ENCODE results near the gene RALGAPB.

The RALGAPB gene

DNA sequence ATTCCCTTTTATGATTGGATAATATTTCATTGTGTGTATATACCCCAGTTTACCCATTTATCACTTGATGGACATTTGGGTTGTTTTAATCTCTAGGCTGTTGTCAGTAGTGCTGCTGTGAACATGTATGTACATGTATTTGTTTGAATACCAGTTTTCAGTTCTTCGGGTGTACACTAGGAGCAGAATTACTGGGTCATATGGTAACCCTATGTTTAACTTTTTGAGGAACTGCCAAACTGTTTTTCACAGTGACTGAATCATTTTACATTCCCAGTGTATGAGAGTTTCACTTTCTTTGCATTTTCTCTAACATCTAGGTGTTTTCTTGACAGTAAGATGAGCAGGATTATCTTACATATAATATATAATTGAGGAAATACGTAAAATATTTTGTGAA, 63.7 kb downstream of the RALGAPB start:
- Histone ChIP-seq H3K27me3 (ENCODE audit: control insufficient read depth, insufficient read depth, low read length) (no peaks in the 10 kb centered on the region), H3K9ac (ENCODE audit: low read depth, low read length) (no peak overlapping the region), H3K36me3 (ENCODE audit: control insufficient read depth, insufficient read depth, low read length) (peaks cover 12% of the 10 kb centered on the region), H3K4me3 (ENCODE audit: low read depth, low read length) (no peak overlapping the region), H3K9me3 (ENCODE audit: control insufficient read depth, insufficient read depth, low read length) (no peaks in the 10 kb centered on the region), H3K4me1 (ENCODE audit: control insufficient read depth, insufficient read depth, low read length) (no peaks in the 10 kb centered on the region)

DNA sequence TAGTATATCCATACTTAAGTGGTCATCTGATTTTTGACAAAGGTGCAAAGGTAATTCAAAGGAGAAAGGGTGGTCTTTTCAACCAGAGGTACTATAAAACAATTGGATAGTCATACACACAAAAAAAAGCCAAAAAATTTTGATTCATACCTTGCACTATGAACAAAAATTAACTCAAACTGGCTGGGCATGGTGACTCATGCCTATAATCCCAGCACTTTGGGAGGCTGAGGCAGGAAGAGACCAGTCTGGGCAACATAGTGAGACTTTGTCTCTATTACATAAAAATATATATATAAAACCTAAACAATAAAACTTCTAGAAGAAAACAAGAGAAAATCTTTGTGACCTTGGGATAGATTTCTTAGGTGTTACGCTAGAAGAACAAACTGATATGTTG, 64.5 kb downstream of the RALGAPB start:
- Histone ChIP-seq H3K4me1 (ENCODE audit: control insufficient read depth, insufficient read depth, low read length) (no peaks in the 10 kb centered on the region), H3K36me3 (ENCODE audit: control insufficient read depth, insufficient read depth, low read length) (peaks cover 16% of the 10 kb centered on the region), H3K4me3 (ENCODE audit: low read depth, low read length) (no peak overlapping the region), H3K9ac (ENCODE audit: low read depth, low read length) (no peak overlapping the region), H3K9me3 (ENCODE audit: control insufficient read depth, insufficient read depth, low read length) (no peaks in the 10 kb centered on the region), H3K27me3 (ENCODE audit: control insufficient read depth, insufficient read depth, low read length) (no peaks in the 10 kb centered on the region)

DNA sequence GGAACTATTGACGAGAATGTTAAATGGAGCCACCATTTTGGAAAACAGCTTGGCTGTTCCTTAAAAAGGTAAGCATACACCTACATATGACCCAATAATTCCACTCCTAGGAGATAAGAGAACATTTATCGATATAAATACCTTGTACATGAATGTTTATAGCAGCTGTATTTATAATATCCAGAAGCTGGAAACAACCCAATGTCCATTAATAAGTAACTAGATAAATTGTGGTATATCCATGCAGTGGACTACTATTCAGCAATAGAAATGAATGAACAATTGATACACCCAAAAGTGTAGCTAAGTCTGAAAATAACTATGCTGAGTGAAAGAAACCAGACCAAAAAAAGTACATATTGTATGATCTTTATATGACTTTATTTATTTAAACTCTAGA, 66.1 kb downstream of the RALGAPB start:
- Histone ChIP-seq H3K27me3 (ENCODE audit: control insufficient read depth, insufficient read depth, low read length) (no peaks in the 10 kb centered on the region), H3K9ac (ENCODE audit: low read depth, low read length) (no peak overlapping the region), H3K36me3 (ENCODE audit: control insufficient read depth, insufficient read depth, low read length) (peaks cover 16% of the 10 kb centered on the region), H3K4me3 (ENCODE audit: low read depth, low read length) (no peak overlapping the region), H3K9me3 (ENCODE audit: control insufficient read depth, insufficient read depth, low read length) (no peaks in the 10 kb centered on the region), H3K4me1 (ENCODE audit: control insufficient read depth, insufficient read depth, low read length) (no peaks in the 10 kb centered on the region)

DNA sequence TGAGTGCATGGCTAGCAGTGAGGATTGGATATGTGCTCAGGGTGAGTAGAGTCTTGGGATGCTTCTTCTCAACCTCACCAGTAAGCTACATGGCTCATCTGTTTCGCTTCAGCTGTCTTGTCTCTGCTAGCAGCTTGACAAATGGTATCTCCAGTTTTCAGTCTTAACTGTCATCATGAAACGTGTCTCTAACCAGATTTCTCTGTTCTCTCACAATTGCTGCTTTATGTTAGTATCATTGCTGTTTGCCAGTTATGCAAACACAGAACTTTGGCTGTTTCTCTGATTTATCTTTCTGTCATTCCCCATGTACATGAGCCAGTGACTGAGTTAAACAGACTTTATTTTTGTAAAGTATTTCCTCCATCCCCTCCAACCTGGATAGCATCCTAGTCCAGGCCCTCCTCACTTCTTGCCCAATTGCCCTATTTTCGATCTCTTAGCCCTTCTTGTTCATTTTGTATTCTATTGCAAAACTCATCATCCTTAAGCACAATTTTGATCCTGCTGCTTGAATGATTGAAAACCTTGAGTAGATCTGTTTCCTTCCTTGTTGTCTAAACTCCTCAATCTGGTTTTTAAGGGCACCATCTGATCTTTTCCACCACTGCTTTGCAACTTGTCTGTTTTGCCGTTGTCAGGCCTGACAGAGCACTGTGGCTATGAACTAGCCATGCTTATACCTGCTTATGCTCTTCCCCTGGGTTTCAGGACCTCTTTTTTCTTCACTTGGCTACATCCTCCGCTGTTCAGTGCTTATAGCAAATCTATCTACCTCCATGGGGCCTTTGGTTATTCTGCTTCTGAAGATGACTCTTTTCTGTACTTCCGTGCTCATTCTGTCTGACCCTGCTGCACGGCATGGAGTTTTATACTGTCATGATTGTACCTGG, 70.6 kb downstream of the RALGAPB start:
- no peaks in the 10 kb centered on the region for H3K27me3 ChIP-seq (ENCODE audit: control insufficient read depth, insufficient read depth, low read length)
- no peak overlapping the region for H3K4me3 ChIP-seq (ENCODE audit: low read depth, low read length)
- peaks cover 6% of the 10 kb centered on the region for H3K36me3 ChIP-seq (ENCODE audit: control insufficient read depth, insufficient read depth, low read length)
- no peak overlapping the region for H3K9ac ChIP-seq (ENCODE audit: low read depth, low read length)
- H3K4me1 ChIP-seq (ENCODE audit: control insufficient read depth, insufficient read depth, low read length): no peaks in the 10 kb centered on the region
- no peaks in the 10 kb centered on the region for H3K9me3 ChIP-seq (ENCODE audit: control insufficient read depth, insufficient read depth, low read length)

DNA sequence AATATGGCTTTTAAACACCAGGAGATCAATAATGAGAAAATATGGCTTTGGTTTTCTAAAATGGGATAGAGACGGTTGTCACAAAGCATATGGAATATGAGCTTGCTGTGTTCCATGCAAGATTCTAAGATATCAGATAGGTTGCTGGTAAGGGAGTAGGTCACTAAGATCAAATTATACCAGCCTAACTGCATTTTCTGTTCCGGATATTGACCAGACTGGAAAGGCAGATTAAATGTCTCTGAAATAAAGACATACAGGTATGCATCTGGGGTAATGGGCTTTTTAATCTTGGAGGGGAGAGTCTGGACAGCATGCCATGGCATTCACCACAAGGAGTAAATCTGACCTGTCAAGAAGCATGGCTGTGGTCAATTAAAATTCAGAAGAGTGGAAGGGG, 73.1 kb downstream of the RALGAPB start:
- no peaks in the 10 kb centered on the region for H3K9me3 ChIP-seq (ENCODE audit: control insufficient read depth, insufficient read depth, low read length)
- H3K9ac ChIP-seq (ENCODE audit: low read depth, low read length): no peak overlapping the region
- H3K4me3 ChIP-seq (ENCODE audit: low read depth, low read length): no peak overlapping the region
- H3K36me3 ChIP-seq (ENCODE audit: control insufficient read depth, insufficient read depth, low read length): peaks cover 12% of the 10 kb centered on the region
- no peaks in the 10 kb centered on the region for H3K27me3 ChIP-seq (ENCODE audit: control insufficient read depth, insufficient read depth, low read length)
- H3K4me1 ChIP-seq (ENCODE audit: control insufficient read depth, insufficient read depth, low read length): no peaks in the 10 kb centered on the region

DNA sequence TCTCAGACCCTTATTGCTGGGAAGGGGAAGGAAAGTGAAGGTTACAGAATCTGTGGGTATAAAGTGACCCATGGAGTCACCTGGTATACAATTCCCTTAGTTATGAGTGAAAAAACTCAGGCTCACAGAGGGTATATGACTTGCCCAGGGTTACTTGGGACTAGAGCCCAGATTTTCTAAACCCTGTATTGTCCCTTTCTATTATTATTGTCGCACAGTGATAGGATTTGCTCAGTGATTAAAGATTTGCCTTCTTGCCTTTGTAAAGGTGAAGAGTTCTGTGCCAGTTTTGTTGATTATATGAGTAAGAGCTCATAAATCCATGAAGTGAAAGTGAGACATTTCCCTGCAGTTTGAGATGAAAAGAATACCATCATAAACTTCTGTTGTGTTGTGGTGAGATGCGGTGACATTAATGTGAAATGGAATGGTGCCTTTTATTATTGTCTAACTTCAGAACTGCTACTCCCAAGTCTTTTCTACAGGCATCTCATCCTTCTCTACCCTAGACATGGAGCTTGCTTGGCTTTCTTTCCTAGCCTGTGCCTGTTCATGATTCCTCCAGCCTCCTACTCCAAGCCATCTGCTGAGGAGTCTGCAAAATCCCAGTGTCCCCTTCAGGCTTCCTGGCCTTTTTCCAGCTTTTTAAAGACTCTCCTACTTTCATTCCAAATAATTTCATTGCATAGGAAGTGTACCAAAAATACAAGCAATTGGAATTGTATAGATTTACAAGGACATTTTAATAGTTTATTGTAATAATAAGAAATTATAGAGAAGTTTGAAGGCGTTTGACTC, 74.8 kb downstream of the RALGAPB start:
- H3K9ac ChIP-seq (ENCODE audit: low read depth, low read length): no peak overlapping the region
- no peak overlapping the region for H3K4me3 ChIP-seq (ENCODE audit: low read depth, low read length)
- no peaks in the 10 kb centered on the region for H3K27me3 ChIP-seq (ENCODE audit: control insufficient read depth, insufficient read depth, low read length)
- H3K36me3 ChIP-seq (ENCODE audit: control insufficient read depth, insufficient read depth, low read length): peaks cover 8% of the 10 kb centered on the region
- H3K9me3 ChIP-seq (ENCODE audit: control insufficient read depth, insufficient read depth, low read length): no peaks in the 10 kb centered on the region
- H3K4me1 ChIP-seq (ENCODE audit: control insufficient read depth, insufficient read depth, low read length): no peaks in the 10 kb centered on the region

DNA sequence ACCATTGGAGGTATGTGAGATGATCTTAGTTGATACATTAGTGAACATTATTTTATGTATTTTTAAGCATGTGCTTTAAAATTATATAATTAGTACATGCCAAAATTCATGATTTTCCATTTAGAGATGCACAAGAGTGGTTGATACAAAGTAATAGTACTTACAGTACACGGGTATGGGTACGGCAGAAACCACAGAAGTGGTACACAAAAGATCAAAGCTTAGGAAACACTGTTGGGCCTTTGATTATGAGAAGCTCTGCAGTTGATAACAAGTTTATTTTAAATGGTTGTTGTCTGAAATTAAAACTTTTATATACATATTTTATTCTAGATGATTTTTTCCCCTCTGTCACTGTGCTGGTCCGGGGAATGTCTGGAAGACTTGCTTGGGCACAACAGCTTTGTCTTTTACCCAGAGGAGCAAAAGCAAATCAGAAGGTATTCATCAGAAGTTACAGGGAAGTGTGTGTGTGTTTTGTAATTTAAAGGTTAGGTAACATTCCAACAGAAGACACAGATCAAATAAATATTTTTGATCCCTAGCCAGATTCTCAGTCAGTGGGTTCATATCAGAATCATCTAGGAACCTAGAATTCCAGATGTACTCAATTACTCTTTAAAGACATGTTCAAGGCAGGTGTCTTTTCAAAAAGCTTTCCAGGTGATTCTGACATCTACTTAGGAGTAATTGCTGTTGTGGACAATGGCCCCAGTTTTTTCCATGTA, 75.9 kb downstream of the RALGAPB start:
- Histone ChIP-seq H3K9me3 (ENCODE audit: control insufficient read depth, insufficient read depth, low read length) (no peaks in the 10 kb centered on the region), H3K9ac (ENCODE audit: low read depth, low read length) (no peak overlapping the region), H3K4me3 (ENCODE audit: low read depth, low read length) (no peak overlapping the region), H3K36me3 (ENCODE audit: control insufficient read depth, insufficient read depth, low read length) (peaks cover 8% of the 10 kb centered on the region), H3K4me1 (ENCODE audit: control insufficient read depth, insufficient read depth, low read length) (no peaks in the 10 kb centered on the region), H3K27me3 (ENCODE audit: control insufficient read depth, insufficient read depth, low read length) (no peaks in the 10 kb centered on the region)

DNA sequence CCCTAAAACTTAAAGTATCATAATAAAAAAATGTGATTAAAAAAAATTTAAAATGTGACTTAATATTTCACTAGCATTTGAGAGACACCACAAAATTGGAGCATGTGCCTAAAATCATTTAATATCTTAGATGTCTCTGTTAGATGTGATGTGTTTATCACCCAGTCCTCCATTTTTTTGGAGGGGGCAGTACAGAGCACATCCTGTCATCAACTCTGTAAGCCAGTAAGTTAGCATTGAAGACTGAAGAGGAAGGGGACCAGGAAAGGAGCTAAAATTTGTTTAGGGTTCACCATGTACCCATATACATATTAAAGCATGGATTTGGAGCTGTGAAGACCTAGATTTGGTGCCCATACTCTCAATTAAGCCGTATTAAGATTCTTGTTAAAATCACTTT, 77.6 kb downstream of the RALGAPB start:
- no peak overlapping the region for H3K4me3 ChIP-seq (ENCODE audit: low read depth, low read length)
- H3K9ac ChIP-seq (ENCODE audit: low read depth, low read length): no peak overlapping the region
- H3K36me3 ChIP-seq (ENCODE audit: control insufficient read depth, insufficient read depth, low read length): peaks cover 8% of the 10 kb centered on the region
- no peaks in the 10 kb centered on the region for H3K9me3 ChIP-seq (ENCODE audit: control insufficient read depth, insufficient read depth, low read length)
- no peaks in the 10 kb centered on the region for H3K4me1 ChIP-seq (ENCODE audit: control insufficient read depth, insufficient read depth, low read length)
- no peaks in the 10 kb centered on the region for H3K27me3 ChIP-seq (ENCODE audit: control insufficient read depth, insufficient read depth, low read length)

DNA sequence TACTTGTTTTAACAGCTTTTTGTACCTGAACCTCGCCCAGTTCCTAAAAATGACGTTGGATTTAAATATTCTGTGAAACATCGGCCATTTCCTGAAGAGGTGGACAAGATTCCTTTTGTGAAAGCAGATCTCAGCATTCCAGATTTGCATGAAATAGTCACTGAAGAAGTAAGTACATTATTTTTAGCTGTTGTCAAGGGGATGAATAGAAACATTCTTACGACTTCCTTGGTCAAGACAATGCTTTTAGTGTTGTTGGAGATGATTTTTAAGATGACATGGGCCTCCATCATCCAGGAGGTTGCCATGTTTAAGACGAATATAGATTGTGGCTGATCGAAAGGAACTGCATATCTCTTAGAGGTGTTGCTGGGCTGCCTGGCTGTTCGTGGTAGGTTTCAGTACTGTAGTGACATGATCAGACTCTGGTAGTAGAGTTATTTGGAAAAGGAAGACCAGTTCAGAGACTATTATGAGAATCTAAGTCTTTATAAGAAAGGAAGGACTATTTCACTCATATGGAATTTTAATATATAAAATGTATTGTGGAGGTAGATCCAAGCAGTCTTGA, 78.5 kb downstream of the RALGAPB start:
- H3K4me3 ChIP-seq (ENCODE audit: low read depth, low read length): no peak overlapping the region
- no peaks in the 10 kb centered on the region for H3K4me1 ChIP-seq (ENCODE audit: control insufficient read depth, insufficient read depth, low read length)
- no peaks in the 10 kb centered on the region for H3K27me3 ChIP-seq (ENCODE audit: control insufficient read depth, insufficient read depth, low read length)
- peaks cover 8% of the 10 kb centered on the region for H3K36me3 ChIP-seq (ENCODE audit: control insufficient read depth, insufficient read depth, low read length)
- no peak overlapping the region for H3K9ac ChIP-seq (ENCODE audit: low read depth, low read length)
- H3K9me3 ChIP-seq (ENCODE audit: control insufficient read depth, insufficient read depth, low read length): no peaks in the 10 kb centered on the region

DNA sequence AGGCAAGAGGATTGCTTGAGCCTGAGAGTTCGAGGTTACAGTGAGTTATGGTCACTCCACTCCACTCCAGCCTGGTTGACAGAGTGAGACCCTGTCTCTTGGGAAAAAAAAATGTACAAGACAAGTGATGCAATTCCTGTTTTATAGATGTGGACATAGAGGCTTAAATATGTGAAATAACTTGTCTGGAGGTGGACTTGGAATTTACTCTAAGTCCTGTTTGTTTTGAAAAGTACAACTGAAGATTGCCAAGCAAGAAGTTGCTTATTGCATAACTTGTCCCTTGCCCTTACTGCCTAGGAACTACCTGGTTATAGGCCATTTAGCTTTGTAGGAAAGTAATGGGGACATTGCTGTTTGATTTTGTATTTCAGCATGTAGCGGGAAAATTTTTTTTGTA, 82.3 kb downstream of the RALGAPB start:
- peaks cover 2% of the 10 kb centered on the region for H3K36me3 ChIP-seq (ENCODE audit: control insufficient read depth, insufficient read depth, low read length)
- no peak overlapping the region for H3K9ac ChIP-seq (ENCODE audit: low read depth, low read length)

DNA sequence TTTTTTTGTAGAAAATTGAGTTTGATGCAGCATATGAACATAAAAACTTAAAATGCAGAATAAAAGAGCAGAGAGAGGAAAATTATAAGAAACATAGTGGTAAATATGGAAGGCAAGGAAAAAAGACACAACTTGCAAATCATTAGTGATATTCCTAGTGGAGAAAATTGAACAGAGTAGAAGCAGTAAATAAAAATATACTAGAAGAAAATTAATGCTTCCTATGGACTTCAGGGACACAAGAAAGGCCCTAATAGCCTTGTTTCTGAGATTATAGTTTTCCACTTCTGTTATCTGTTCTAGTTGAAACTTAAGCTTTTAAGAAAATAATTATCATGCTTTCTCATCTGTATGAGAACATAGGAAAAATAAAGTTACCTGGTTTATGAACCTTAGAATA, 82.8 kb downstream of the RALGAPB start:
- no peaks in the 10 kb centered on the region for H3K27me3 ChIP-seq (ENCODE audit: control insufficient read depth, insufficient read depth, low read length)
- H3K4me3 ChIP-seq (ENCODE audit: low read depth, low read length): no peak overlapping the region
- H3K9ac ChIP-seq (ENCODE audit: low read depth, low read length): no peak overlapping the region
- no peaks in the 10 kb centered on the region for H3K9me3 ChIP-seq (ENCODE audit: control insufficient read depth, insufficient read depth, low read length)
- no peaks in the 10 kb centered on the region for H3K4me1 ChIP-seq (ENCODE audit: control insufficient read depth, insufficient read depth, low read length)
- H3K36me3 ChIP-seq (ENCODE audit: control insufficient read depth, insufficient read depth, low read length): peaks cover 2% of the 10 kb centered on the region

More for the DNA sequence above, 82.3 kb downstream of the RALGAPB start:
- Histone ChIP-seq H3K9me3 (ENCODE audit: control insufficient read depth, insufficient read depth, low read length) (no peaks in the 10 kb centered on the region), H3K27me3 (ENCODE audit: control insufficient read depth, insufficient read depth, low read length) (no peaks in the 10 kb centered on the region), H3K4me1 (ENCODE audit: control insufficient read depth, insufficient read depth, low read length) (no peaks in the 10 kb centered on the region), H3K4me3 (ENCODE audit: low read depth, low read length) (no peak overlapping the region)

Data from iPS-15b (cell line).